GM18520 (cell line): ENCODE measurements around the gene TUSC2.
A peak's percentile ranks its signal among the peaks of the same experiment; 100 is the strongest.
"Not testable (repeated sequence)": the region's sequence is repeated elsewhere in the genome, so short reads cannot be mapped to it uniquely, and the experiment has no call there.

Experiments
- ATAC-seq: cut with Tn5 transposase; IDR thresholded peaks from one replicate; pipeline ENCODE4 v1.9.1; 2021; ENCODE audit not compliant: unreplicated experiment

TUSC2 gene

DNA sequence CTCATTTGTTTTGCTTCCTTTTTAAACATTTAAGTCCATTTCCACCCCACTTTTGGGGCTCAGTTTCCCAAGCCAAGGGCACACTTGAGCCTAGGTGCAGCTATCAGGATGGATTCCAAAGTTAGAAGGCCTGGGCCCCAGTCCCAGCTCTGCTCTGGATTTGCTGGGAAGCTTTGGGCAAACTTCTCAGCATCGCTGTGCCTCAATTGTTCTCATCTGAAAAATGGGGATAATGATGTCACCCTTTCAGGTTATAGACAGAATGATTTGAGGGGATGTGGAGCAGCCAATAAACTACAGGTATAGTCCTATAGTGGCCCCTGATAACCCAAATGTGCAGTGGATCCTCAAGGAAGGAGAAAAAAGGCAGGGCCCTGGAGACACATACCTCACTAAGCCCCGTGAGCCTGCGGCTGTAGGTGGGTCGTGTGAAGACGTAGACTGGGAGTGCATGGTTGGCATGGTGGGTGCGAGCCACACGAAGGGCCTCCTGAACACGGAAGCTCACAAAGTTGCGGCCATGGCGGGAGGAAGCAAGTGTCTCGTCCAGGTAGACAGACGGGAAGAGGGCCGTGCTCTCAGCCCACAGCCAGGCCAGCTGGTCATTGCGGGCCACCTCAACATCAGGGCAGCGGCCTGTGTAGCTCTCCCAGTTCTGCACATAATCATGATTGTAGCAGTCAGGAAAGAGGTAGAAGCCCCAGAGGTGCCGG is 8.7 kb downstream of the TUSC2 start:
- no peak for ATAC-seq

DNA sequence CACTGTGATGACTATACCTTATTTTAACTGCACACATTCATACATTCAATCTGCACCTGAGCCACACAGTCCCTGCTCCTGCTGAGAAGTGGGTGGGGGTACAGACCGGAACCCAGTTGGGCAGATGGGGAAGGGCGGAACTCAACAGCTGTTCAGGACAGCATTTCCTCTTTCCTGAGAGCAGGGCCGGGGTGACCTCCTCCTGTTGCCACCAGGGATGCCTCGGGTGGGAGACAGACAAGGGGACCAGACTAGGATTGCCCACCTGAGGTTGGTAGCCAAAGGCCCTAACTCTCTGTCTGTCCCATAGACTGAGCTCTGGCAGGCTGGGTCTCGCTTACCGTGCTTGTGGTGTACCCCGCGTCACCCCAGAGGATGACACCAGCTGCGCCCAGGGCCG is 9.4 kb downstream of the TUSC2 start:
- ATAC-seq: no peak

DNA sequence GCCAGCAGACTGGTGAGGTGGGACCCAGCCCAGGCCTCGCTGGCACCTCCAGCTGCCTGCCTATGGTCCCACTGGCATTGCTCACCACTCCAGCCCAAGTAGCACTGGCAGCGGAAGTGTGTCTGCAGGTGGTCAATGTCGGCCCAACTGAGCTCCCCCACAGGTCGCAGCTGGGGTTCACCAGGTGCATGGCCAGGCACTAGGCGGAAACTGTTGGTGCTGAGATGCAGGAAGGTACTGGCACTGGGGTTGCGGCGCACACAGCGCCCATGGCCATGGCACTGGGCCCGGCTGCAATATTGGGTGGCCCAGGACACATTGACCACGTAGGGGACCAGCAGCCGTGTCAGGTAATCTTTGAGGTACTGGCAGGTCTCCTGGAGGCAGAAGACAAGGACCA is 9.9 kb downstream of the TUSC2 start:
- ATAC-seq: no peak

DNA sequence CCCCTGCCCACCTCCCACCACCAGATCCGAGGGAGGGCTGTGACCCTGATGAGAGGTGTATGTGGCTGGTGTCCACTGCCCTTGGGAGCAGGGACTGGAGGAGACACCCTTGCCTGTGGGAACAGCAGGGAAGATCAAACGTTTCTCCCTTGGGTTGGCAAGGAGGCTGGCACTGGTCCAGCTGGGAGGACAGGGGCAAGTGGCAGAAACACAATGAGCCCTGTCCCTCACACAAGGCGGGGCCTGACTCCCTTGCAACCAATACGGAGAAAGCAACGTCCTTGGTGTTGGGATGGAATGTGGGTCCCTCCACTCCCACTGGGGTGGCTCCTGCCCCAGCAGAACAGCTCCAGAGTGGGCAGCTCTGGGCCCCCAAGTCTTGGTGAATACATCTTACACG is 10.7 kb downstream of the TUSC2 start:
- ATAC-seq: no peak

DNA sequence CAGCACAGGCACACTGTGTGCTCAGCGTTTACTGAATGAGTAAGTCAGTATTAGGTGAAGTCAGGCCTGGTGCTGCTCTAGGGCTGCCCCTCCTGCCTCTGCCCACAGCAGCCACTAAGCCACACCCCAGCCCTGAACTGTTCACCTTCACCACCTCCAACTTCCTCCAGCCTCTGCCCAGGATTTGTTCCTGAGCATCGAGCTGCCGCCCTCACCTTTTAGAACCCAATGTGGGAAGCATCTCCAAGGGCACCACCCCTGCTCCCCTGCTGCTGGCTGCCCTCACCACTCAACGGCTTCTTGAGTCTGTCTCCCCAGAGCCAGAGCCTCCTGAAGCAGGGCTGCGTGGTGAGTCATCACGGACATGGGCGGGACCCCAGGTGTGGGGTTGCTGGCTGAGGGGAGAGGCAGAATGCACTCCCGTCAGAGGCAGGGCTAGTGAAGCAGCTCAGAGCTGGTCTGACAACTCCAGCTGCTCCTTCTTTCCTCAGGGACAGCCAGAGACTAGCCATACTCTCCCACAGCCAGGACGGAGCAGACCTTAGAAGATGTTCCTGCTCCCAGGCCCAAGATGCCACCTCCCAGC is 11.3 kb downstream of the TUSC2 start:
- no peak for ATAC-seq

DNA sequence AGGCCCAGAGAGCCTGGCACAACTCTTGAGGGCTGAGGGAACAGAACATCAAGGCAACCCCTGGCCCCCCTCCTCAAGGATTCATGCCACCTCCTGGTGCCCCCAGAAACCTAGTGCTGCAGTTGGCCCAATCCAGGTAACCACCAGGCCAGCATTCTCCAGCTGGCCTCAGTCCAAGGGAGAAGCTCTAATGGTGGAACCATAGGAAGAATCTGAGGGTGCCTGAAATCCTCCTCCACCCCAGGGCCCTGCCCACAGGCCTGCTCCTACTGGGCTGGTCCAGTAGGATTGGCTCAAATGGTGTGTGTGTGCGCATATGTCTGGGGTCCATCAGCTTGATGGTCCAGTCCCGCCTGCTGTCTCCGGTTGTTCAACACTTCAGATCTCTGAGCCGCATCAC is 13.2 kb downstream of the TUSC2 start:
- ATAC-seq: no peak

DNA sequence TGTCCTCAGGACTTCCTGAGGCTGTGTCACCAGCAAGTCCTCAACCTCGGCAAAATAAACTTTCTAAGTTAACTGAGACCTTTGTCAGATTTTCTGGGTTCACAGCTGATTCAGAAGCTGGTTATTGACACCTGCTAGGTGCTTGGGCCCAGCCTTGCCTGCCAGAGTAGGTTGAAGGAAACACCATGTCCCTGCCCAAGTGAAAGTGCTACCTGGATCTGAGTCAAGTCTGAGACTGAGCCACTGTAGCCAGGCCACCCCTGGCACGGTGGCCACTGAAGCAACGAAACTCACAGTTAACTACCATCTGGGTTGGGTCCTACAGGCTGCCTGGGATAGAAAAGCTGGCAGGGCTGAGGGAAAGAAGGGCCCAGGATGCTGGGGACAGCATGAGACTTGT is 13.7 kb downstream of the TUSC2 start:
- no peak for ATAC-seq

DNA sequence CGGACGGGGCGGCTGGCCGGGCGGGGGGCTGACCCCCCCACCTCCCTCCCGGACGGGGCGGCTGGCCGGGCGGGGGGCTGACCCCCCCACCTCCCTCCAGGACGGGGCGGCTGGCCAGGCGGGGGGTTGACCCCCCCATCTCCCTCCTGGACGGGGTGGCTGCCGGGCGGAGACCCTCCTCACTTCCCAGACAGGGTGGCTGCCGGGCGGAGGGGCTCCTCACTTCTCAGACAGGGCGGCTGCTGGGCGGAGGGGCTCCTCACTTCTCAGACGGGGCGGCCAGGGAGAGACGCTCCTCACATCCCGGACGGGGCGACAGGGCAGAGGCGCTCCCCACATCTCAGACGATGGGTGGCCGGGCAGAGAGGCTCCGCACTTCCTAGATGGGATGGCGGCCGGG is 16.0 kb downstream of the TUSC2 start:
- ATAC-seq: not testable (repeated sequence)

DNA sequence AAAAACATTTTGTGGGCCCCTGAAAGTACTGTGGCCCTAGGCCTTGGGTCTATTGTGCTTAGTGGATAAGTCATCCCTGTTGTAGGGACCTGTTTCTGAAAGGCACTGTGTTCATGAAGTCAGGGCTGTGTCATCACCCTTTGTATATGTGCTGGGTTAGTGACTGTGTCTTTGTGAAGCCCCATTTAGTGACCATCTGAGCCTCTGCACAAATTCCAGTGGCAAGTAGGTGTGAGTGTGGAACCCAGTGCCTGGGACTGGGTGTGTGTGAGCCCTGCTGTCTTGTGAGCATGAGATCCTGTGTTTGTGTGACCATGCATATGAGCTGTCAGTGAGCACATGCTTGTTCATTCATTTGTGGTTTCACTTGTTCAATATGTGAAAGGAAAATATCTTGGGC is 23.4 kb downstream of the TUSC2 start:
- no peak for ATAC-seq

DNA sequence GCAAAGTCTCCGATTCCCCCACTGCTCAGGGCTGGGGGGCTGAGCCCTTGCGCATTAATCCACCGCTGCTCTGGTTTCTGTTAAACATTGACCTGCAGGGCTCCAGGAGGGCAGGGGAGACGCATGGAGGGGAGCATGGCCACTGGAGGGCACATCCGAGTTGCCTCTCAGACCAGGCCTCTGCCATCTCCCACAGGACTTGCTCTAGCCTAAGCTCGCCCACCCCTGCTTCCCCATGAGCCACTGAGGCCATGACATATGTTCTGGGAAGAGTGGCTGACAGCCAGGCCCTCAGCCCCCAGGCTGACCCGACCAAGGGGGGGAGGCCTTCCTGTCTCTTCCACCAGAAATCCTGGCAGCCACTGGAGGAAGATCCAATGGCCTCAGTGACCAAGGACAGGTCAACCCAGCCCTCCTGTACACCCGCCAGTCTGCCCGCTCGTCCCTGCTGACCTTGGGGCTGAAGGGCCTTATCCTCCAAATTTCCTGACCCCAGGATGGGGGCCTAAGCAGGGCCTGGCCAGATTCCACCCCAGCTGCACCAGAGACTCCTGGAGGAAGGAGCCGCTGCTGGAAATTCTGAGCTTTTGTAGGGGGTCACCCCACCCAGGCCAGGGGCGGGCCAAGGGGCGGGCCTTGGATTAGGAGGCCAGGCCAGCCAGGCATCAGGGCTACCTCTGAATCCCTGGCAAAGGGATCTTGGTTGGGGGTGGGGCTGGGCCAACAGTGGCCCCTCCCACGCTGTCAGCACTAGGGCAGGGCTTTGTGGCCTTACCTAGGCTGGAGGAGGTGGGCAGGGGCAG is 24.8 kb downstream of the TUSC2 start, which contains the start of gene HYAL1:
Gene HYAL1 (minus strand): TSS at position 562 of the 803 bp plus-strand sequence. CDS start 618 bp downstream, outside the sequence.
- ATAC-seq: no peak

DNA sequence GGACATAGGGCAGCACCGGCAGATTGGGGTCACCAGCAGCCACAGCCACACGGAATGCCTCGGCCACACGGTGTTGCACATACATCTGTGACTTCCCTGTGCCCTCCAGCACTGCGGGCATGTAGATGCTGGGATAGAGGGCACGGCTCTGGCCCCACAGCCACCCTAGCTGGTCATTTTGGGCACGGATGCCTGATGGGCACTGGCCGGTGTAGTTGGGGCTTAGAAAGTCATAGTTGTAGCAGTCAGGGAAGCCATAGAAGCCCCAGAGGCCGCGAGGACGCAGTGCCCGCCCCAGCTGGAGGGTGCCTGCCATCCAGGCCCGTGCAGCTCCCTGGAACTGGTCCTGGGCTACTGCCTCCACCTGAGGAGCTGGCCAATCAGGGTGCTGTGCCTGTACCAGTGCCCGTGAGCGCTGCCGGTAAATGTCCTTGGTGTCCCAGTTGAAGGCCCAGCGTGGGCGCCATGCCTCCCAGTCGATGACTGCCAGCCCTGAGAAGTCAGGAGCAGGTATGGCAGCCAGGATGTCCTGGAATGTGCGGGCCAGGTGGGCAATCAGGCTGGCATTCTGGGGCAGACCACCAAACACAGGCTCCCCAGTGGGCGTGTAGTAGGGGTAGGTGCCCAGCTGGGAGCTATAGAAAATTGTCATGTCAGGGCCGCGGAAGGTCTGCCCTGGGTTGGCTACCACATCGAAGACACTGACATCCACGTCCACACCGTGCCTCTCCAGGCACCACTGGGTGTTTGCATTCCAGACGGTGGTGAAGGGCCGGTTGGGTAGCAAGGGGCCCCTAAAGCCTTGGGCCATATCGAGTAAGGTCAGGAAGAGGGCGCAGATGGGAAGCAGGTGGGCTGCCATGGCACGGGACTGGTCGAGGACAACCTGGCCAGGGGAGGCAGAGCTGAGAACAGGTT is 25.7 kb downstream of the TUSC2 start:
- no peak for ATAC-seq

DNA sequence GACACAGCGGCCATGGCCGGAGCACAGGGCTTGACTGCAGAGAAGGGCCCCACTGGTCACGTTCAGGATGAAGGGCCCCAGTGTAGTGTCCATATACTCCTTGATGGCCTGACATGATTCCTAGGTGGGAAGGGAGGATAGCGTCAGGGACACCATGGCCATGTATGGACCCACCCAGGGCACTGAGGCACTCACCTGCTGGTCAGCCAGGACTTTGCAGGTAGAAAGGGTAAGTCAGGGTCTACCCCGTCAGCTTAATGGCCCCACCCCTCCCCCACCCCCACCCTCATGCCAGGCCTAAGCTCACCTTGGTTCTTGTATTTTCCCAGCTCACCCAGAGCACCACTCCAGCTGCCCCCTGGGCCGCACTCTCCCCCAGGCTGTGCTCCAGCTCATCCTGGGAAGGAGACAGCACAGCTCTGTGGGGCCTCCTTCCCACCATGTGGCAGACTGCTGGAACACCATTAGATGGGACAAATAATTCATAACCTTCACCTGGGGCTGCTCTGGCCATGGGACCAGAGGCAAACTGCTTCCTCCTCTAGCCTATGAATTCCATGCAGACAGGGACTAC is 27.3 kb downstream of the TUSC2 start:
- ATAC-seq: no peak

DNA sequence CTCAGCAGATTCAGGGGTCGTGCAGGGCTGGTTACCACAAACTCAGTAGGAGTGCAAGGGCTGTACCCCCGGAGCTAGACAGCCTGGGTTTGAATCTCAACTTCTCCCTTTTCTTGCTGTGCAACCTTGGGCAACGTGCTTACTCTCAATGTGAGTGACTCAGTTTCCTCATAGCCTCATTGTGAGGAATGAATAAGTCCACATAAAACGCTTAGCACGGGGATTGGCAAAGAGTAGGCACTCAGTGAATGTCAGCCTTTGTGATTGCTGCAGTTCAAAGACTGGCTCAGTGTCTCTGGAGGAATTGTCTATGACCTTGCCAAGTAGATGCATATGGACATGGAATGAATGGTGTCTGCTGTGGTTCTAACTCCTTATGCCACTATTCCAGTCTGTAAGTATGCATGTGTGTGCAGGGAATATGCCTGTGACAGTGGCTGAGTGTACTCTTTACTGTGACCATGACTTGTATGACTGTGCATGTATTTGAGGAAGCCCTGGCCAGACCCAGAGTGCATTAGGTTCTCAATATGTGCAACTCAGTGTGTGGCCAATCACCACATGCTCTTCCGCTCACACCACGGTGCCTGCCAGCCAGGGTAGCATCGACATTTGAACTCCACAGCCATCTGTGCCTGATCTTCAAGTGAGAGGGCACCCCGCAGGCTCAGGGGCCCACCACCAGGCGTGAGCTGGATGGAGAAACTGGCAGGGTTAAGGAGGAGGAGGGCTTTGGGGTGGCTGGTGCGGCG is 27.9 kb downstream of the TUSC2 start:
- ATAC-seq: no peak

DNA sequence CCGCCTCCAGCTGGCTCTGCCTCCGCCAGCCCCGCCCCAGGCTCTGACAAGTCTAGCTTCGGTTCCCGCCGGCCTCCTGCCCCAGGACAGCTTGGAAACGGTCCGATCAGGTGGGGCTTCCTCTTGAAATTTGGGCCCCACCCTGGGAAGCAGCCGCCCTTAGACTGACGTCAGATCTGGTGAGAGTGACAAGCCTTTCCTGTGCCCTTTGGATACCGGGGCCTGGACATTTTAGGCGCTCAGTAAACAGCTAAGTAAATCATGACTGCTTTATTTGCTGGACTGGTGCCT is 28.4 kb downstream of the TUSC2 start:
- ATAC-seq: no peak

DNA sequence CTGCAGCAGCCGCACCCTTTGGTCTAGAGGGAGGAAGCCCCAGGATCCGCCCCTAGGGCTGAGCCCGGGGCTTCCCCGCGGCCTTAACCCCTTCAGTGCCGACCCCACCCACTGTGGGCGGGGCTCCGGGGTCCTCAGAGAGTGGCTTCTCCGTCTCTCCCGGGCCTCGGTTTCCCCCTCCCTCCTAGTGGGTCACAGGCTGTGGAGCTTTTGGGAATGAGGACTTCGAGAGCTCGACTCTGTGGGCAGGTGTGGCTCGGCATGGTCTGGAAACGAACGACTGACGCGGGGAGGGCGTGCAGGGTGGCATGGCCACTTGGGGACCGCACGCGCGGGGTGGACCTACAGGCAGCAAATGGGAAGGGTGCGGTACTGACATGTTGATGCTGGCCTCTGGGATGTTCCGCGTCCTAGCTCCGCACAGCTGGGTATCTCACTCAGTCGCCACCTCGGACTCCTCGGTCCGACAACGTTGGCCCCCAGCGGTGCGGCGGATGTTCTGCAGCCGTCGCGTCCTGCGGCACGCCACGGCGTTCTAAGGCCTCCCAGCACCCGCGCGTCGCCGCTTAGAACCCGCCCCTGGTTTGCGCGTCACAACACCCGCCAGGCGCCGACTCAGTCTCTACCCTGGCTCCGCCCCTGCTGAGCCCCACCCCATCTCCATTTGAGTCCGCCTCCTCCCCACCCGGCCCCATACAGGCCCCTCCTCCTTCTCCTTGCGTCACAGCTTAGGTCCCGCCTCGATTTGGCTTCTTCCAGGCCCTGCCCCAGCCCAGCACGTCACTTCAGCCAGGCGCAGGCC is 29.0 kb downstream of the TUSC2 start, which contains the start of the genes HYAL3 and NAA80:
Gene HYAL3 (minus strand): TSS at position 570 of the 802 bp plus-strand sequence. CDS start 3,803 bp downstream, outside the sequence.
Gene NAA80 (minus strand): TSS at position 570 of the 802 bp plus-strand sequence. CDS start 1,942 bp downstream, outside the sequence.
- ATAC-seq: peak; percentile 72

DNA sequence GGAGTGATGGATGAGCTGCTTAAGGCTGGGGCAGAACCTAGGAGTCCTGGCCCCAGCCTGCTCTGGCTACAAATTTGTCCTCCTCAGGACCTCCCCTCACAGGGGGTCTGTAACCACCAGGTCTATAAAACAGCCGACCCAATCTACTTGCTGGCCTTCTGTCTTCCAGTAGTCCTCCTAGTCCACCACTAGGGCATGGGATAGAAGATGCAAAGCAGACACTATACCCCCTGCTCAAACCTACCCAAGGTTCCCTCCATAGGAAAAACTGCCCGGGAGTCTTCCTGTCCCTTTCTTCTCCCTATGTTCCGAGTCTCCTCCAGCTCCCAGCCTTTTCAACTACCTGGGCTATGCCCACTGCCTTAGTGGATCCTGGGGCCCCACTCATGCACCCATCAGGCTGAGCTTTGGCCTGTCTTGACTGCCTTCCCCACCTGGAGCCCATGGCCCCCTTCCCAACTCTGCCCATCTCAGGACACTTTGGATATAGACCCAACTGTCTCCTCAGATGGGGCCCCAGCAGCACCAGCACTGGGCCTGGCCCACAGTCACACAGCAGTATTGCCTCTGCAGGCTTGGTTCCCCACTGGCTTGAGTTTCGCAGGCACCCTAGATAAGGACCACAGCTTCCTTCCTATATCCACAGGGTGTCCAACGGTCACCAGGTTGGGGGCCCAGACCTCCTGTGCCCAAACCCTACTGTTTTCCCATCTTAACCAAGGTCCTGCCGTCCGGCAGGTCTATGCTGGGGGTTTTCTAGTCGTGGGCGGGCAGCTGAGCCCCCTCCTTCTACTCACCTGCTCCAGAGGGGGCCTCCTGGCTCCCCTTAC is 29.9 kb downstream of the TUSC2 start:
- no peak for ATAC-seq

DNA sequence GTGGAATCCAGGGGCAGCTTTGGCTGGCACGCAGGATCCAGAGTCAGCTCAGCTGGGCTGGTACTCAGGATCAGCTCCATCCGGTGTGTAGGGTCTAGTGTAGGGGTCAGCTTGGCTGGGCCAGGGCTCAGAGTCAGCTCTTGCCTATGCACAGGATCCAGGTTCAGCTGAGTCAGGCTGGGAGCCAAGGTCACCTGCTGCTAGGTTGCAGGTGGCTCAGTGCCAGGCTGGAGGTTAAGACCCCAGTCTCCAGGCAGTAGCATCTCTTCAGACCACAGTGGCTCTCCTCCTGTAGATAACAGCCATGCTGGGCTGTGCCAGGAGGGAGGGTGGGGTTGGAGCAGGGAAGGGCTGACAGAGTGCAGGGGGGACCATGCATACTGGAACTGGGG is 30.6 kb downstream of the TUSC2 start:
- ATAC-seq: no peak

DNA sequence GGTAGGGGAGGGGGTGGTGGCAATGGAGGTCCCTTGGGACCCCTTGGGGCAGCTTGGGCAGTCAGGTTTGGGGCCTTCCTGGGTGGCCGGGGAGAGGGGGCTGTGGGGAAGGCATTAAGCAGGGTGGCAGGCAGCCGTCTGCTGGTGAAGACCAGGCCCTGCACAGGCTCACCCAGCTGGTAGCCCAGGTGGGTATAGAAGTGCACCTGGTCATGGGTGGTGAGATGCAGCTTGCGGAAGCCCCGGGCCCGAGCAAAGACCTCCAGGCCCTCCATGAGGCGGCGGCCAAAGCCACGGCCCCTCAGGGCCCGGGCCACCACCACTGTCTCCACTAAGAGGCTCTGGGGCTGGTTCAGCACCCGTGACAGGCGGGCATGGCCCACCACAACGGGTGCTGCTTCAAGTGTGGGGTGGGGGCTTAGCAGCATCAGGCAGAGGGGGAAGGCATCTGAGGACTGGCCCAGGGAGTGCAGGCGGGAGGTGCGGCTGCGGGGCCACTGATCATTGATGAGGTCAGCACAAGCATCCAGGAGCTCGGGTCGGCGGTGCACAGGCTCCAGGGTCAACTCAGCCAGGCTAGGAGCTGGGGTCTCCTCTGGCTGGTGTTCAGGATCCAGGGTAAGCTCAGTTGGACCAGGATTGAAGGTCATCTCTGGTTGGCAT is 31.2 kb downstream of the TUSC2 start:
- ATAC-seq: no peak
